Measurements from ENCODE around the gene FAM114A2. TPM values are rescaled to one million over a fixed set of nuclear protein-coding genes. Genes with fewer than 3 reads are reported as not detected.
A peak's percentile ranks its signal among the peaks of the same experiment; 100 is the strongest.

Gene FAM114A2
- total RNA-seq, 5 donors from 2014 or later (not counting 1 experiment from before 2014, with no cell fraction given), result 28.4 to 37.3 (median 34.5) TPM

- H3K27ac ChIP-seq (ENCODE audit: low read length), result no peak overlapping the region
- Mint-ChIP-seq H3K9me3 (no peaks in the 10 kb centered on the region), H3K27ac (no peak overlapping the region), H3K27me3 (peaks cover 0 to 4% of the 10 kb centered on the region in 2 donors), H3K4me1 (no peaks in the 10 kb centered on the region), H3K36me3 (no peaks in the 10 kb centered on the region), H3K4me3 (no peak overlapping the region)
- DNase-seq, result no peak
- H3K27me3 ChIP-seq (replicated peaks in 1 of 2; ENCODE audit: control insufficient read depth in 2 of 2, extremely low read depth in 1 of 2, insufficient read depth in 2 of 2, low read length in 1 of 2), result no peaks in the 10 kb centered on the region
- H3K4me3 ChIP-seq (ENCODE audit: control insufficient read depth in 1 of 2, extremely low read depth in 1 of 2, low read length in 1 of 2), result no peak overlapping the region
- no peak for ATAC-seq (replicated peaks in 1 of 4)
- 100% methylated on average over 1 of the region's 2 CpGs for WGBS (ENCODE audit: insufficient coverage)
- ChIA-PET CTCF (interaction anchor here (0.9 to 1.5 kb wide), 3 partner anchors 12 to 15 kb away, joined by 3 to 4 read pairs (median 3); no protein-coding TSS in a partner anchor), POLR2A (no interaction called here)
- no peaks in the 10 kb centered on the region for H3K9me3 ChIP-seq
- no peaks in the 10 kb centered on the region for H3K36me3 ChIP-seq (ENCODE audit: control insufficient read depth in 2 of 2, extremely low read depth in 1 of 2, insufficient read depth in 1 of 2, low read length in 1 of 2)
- no peaks in the 10 kb centered on the region for H3K4me1 ChIP-seq (ENCODE audit: control insufficient read depth in 1 of 2, extremely low read depth in 1 of 2, insufficient read depth in 2 of 2, low read length in 2 of 2)
These were observed 85.8 kb downstream of the FAM114A2 start for GRCh38 chr5:153952893-153953292.

- ChIA-PET POLR2A (interaction anchor here in 1 of 2 donors (0.5 kb wide), 1 partner anchor 304 kb away, joined by 4 read pairs; no protein-coding TSS in a partner anchor), CTCF (interaction anchor here (0.5 to 1.8 kb wide), 4 partner anchors 13 to 39 kb away, joined by 3 to 5 read pairs (median 3); no protein-coding TSS in a partner anchor)
- no peaks in the 10 kb centered on the region for H3K36me3 ChIP-seq (ENCODE audit: control insufficient read depth in 2 of 2, extremely low read depth in 1 of 2, insufficient read depth in 1 of 2, low read length in 1 of 2)
- no peaks in the 10 kb centered on the region for H3K9me3 ChIP-seq
- H3K27ac ChIP-seq (ENCODE audit: low read length), result no peak overlapping the region
- Mint-ChIP-seq H3K36me3 (no peaks in the 10 kb centered on the region), H3K27ac (no peak overlapping the region), H3K9me3 (no peaks in the 10 kb centered on the region), H3K4me1 (no peaks in the 10 kb centered on the region), H3K27me3 (peaks cover 0 to 4% of the 10 kb centered on the region in 2 donors), H3K4me3 (no peak overlapping the region)
- H3K4me1 ChIP-seq (ENCODE audit: control insufficient read depth in 1 of 2, extremely low read depth in 1 of 2, insufficient read depth in 2 of 2, low read length in 2 of 2), result no peaks in the 10 kb centered on the region
- WGBS (ENCODE audit: insufficient coverage), result no CpG with 5 or more reads among the region's 1 CpG
- ATAC-seq (replicated peaks in 1 of 4) (no peak), DNase-seq (no peak)
- no peaks in the 10 kb centered on the region for H3K27me3 ChIP-seq (replicated peaks in 1 of 2; ENCODE audit: control insufficient read depth in 2 of 2, extremely low read depth in 1 of 2, insufficient read depth in 2 of 2, low read length in 1 of 2)
- H3K4me3 ChIP-seq (ENCODE audit: control insufficient read depth in 1 of 2, extremely low read depth in 1 of 2, low read length in 1 of 2), result no peak overlapping the region
These were observed 86.7 kb downstream of the FAM114A2 start for GRCh38 chr5:153952057-153952456.

- H3K36me3 ChIP-seq (ENCODE audit: control insufficient read depth in 2 of 2, extremely low read depth in 1 of 2, insufficient read depth in 1 of 2, low read length in 1 of 2), result no peaks in the 10 kb centered on the region
- H3K36me3 Mint-ChIP-seq, result no peaks in the 10 kb centered on the region
- H3K4me3 Mint-ChIP-seq, result no peak overlapping the region
- H3K4me3 ChIP-seq (ENCODE audit: control insufficient read depth in 1 of 2, extremely low read depth in 1 of 2, low read length in 1 of 2), result peak overlapping the region in 1 of 2 donors; percentile 15
- H3K27me3 ChIP-seq (replicated peaks in 1 of 2; ENCODE audit: control insufficient read depth in 2 of 2, extremely low read depth in 1 of 2, insufficient read depth in 2 of 2, low read length in 1 of 2), result no peaks in the 10 kb centered on the region
- ATAC-seq (replicated peaks in 1 of 4), result no peak
- no peak overlapping the region for H3K27ac Mint-ChIP-seq
- CTCF ChIA-PET, result no interaction called here
- peaks cover 17 to 47% (median 29%) of the 10 kb centered on the region in 3 donors for H3K9me3 Mint-ChIP-seq
- H3K4me1 Mint-ChIP-seq, result no peaks in the 10 kb centered on the region
- POLR2A ChIA-PET, result no interaction called here
- H3K27me3 Mint-ChIP-seq, result peaks cover 0 to 14% of the 10 kb centered on the region in 2 donors
- H3K9me3 ChIP-seq, result peaks cover 4% of the 10 kb centered on the region
- 95% methylated on average over 3 of the region's 3 CpGs for WGBS (ENCODE audit: insufficient coverage)
- no peak for DNase-seq
- H3K4me1 ChIP-seq (ENCODE audit: control insufficient read depth in 1 of 2, extremely low read depth in 1 of 2, insufficient read depth in 2 of 2, low read length in 2 of 2), result no peaks in the 10 kb centered on the region
- H3K27ac ChIP-seq (ENCODE audit: low read length), result no peak overlapping the region
These were observed 97.4 kb downstream of the FAM114A2 start for GRCh38 chr5:153941265-153941664.

Other genes starting within 250 kb of the FAM114A2 start
- 10 to 100 TPM; 15.5 to 25.1 (median 23.6) TPM for gene MFAP3, start 57 bp upstream of the FAM114A2 start, total RNA-seq
- gene GALNT10, start 151.8 kb upstream of the FAM114A2 start, total RNA-seq, result 10 to 100 TPM; 26.9 to 62.7 (median 40.8) TPM

Measured in T-cell (primary cell).